Keratinocyte (primary cell): ENCODE measurements around the gene DDX39B.

Experiments
- CTCF ChIP-seq, 3 experiments: IDR thresholded peaks in 1 of 3; conservative IDR thresholded peaks in 1 of 3; optimal IDR thresholded peaks in 1 of 3; 2 replicates in 2 of 3; 3 replicates in 1 of 3; pipeline versions ENCODE3 to v1.5.1; 2011; ENCODE audit warnings: low read length in 3 of 3, mild to moderate bottlenecking in 3 of 3, moderate library complexity in 2 of 3, control low read depth in 1 of 3, inconsistent platforms in 1 of 3; ENCODE audit not compliant: insufficient read depth in 2 of 3; ENCODE audit errors: extremely low read depth in 1 of 3
- EZH2 ChIP-seq: IDR thresholded peaks from one replicate; pipeline ENCODE4 v1.6.1; 2012; ENCODE audit warnings: inconsistent platforms, mild to moderate bottlenecking, low read length, moderate library complexity

- TF ChIP-seq CTCF (optimal IDR thresholded peaks at IDR 0.05 in 1 of 3, IDR thresholded peaks at IDR 0.05 in 1 of 3, conservative IDR thresholded peaks at IDR 0.05 in 1 of 3; ENCODE audit: extremely low read depth in 1 of 3, insufficient read depth in 2 of 3, low read length in 3 of 3) (no peak), EZH2 (no peak)
Measured at GRCh38 chr6:31587791-31588777, 46.3 kb upstream of the DDX39B start.
